GM21576 (cell line): ENCODE measurements around the gene CD24.
"Not testable (repeated sequence)": the region's sequence is repeated elsewhere in the genome, so short reads cannot be mapped to it uniquely, and the experiment has no call there.

Experiments
- ATAC-seq: cut with Tn5 transposase; IDR thresholded peaks from one replicate; pipeline ENCODE4 v1.9.1; 2021; ENCODE audit warnings: mild to moderate bottlenecking, moderate library complexity; ENCODE audit not compliant: unreplicated experiment

Gene CD24

DNA sequence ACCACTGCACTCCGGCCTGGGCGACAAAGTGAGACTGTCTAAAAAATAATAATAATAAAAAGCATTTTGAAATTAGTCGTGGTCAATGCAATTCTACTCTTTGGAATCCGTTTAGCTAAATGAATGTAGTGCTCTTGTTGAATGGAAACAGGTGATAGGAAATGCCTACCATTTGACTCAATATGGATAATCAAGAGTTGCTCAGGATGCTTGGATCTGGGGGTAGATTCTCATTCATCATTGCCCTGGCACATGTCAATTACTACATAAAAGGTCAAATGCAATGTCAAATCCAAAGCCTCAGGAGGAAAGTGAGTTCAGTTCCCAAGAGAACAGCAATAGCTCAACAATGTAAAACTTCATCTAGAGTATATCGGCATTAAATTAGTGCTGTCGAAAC lies 3.8 kb downstream of the CD24 start:
- ATAC-seq = not testable (repeated sequence)

DNA sequence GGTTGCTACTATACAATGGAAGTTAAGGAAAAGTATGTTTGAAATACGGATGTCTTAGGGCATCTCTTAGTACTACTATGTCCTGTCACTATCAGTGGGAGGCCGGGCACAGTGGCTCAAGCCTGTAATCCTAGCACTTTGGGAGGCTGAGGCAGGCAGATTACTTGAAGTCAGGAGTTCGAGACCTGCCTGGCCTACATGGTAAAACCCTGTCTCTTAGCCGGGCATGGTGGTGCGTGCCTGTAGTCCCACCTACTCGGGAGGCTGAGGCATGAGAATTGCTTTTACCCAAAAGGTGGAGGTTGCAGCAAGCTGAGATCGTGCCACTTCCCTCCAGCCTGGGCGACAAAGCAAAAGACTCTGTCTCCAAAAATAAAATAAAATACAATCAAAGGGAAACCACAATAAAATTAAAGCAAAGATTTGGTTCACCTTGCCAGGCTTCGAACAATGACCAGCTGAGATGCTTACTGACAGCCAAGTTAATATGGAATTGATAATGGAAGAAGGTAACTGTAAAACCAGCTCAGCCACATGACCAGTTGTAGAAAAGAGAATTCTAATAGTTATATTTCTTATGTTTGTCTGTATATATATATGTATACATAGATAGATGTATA lies 6.5 kb downstream of the CD24 start:
- no peak for ATAC-seq

DNA sequence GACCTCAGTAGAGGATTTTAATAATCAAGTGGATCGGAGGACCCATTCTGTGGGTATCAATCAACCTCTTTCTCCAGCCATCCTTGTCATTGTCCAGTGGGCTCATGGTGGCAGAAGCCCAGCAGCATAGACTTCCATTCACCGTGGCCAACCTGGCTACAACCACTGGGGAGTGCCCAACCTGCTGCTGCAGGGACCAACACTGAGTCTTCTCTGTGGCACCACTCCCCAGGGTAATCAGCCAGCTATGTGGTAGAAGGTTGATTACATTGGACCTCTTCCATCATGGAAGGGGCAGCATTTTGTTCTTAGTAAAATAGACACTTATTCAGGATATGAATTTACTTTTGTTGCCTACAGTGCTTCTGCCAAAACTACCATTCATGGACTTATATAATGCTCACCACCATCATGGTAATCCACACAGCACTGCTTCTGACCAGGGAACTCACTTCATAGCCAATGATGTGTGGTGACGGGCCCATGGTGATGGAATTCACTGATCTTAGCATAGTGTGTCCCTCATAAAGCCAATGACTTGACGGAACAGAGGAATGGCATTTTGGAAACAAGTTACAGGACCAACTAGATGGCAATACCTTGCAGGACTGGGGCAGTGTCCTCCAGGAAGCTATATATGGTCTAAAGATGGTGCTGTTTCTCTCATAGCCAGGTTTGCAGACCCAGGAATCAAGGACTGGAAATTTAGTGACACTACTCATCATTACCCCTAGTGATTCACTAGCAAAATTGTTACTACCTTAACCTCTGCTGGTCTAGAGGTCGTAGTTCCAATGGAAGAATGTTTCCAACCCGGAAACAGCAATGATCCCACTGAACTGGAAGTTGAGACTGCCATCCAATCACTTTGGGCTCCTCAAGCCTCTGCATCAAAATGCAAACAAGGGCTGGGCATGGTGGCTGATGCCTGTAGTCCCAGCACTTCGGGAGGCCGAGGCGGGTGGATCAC lies 7.6 kb downstream of the CD24 start:
- no peak for ATAC-seq

DNA sequence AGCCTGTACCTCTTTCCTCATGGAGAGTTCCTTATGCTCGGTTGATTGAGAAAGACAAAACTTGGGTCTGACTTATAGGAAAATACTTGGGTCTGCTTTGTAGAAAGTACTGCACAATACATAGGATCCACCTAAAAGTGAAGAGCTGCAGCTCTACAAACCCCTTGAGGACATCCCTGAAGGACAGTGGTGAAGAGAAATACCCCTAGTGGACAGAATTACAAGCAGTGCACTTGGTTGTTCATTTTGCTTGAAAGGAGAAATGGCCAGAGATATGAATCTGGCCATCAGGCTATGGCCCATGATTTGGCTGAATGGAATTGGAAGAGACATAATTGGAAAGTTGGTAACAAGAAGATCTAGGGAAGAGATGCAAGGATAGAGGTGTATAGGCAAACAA lies 8.3 kb downstream of the CD24 start:
- ATAC-seq = no peak

DNA sequence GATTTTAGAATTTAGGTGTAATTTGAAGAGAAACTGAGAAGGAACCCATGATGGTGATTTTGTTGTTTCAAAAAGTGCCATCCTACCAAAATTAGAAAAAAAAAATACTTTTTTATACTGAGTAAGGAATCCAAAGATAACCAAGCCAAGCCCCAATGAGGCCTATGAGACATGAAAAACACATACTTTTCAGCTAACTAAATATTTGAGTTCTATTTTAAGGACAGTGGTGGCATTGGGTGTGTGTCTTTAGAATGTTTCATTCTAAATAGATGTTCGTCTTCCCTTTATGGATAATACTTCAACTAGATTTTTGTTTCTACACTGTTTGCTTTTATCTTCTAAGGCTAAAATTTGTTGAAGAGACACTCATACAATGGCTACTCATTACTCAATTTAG lies 9.6 kb downstream of the CD24 start:
- ATAC-seq = no peak

DNA sequence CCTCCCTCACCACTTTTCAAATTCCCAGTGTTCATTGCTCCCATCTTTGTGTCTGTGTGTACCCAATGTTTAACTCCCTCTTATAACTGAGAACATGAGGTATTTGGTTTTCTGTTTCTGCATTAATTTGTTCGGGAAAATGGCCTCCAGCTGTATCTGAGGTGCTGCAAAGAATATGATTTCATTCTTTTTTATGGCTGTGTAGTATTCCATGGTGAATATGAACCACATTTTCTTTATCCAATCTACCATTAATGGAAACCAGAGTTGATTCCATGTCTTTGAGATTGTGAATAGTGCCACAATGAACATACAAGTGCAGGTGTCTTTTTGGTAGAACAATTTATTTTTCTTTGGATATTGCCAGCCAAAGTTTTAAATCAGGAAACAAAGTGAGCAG lies 10.4 kb downstream of the CD24 start:
- no peak for ATAC-seq

DNA sequence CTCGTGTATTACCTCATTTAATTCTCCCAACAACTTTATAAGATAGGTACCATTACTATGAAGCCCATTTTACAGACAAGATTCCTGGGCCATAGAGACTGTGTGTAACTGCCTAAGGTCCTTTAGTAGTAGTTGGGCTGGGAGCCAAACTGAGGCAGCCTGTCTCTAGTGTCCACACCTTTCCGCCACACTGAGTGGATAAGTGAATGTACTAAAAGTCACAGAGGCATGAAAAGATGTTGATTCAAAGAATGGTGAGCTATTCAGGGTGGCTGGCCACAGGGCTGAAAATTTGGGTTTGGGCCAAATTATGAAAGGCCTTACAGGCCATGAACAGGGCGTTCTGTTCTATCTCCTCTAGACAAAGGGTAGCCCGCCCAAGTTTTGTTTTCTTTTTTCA lies 11.0 kb downstream of the CD24 start:
- ATAC-seq = no peak

DNA sequence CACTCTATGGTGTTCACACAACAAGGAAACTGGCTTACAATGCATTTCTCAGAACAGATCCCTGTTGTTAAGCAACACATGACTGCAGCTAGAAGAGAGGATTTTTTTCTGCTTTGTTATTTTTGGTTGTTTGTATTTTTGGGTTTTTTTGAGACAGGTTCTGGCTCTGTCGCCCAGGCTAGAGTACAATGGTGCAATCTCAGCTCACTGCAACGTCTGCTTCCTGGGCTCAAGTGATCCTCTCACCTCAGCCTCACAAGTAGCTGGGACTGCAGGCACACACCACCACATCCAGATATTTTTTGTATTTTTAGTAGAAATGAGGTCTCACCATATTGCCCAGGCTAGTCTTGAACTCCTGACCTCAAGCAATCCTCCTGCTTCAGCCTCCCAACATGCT lies 12.7 kb downstream of the CD24 start:
- no peak for ATAC-seq

DNA sequence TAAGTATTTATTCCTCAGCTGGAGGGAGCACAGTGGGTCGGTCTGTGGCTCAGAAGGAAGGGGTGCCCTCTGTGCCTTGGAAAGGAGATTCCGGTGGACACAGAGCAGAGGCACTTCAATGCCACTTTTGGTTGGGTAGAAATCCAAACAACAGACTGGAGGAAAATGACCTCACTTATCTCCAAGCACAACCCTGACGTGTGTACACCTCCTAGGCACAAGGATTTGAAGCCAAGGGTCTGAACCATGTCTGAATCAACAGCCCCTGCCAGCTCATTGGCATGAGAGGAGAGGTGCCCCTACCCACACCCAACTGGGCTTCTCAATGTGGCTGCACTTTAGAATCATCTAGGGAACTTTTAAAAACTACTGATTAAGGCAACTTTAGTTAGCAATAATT lies 13.4 kb downstream of the CD24 start:
- ATAC-seq = no peak

DNA sequence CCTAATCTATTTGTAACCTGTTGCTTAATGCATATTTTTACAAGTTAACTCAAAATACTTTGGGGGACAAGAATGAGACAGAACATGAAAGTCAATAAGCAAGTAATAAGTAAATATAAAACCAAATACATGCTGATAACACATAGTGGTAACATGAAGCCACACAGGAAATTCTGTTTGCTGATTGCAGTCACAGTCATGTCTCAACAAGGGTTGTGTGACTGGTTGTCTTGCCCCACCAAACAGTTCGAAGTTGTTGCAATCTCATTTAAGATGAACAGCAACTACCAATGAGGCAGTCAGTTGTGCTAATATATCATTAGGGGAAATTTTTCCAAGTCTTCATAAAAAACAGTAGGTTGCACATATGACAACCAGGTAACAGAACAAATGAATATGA lies 14.5 kb downstream of the CD24 start:
- no peak for ATAC-seq

DNA sequence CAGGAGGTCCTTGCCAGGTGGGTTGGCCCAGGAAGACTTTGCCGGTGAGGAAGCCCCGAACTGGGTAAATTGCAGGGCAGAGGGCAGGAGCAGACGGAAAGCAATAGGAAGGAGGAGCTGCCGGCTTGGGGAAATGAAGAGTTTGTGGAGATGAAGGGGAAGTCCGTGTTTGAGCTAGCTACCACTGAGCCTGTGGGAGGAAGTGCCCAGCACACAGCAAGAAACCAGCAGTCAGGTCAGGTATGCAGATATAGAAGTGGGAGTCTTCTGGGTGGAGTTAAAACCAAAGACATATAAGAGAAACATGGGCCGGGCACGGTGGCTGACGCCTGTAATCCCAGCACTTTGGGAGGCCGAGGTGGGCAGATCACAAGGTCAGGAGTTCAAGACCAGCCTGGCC lies 34.7 kb downstream of the CD24 start:
- ATAC-seq = peak; percentile 53

DNA sequence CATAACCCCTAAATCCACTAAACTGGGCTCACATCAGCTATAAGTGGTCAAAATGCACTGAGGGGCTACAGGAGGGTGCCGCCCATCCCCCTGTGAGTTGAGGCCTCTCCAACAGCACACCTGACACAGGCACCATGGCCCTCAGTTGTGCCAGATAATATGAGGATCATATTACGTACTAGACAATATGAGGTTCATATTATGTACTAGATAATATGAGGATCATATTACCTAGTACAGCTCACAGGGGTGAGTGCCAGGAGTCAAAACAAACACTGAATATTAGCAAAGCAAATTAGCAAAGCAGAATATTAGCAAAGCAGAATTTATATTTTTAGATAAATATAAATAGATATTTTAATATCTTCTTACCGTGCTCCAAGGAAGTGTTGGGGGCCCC lies 35.3 kb downstream of the CD24 start:
- ATAC-seq = no peak

DNA sequence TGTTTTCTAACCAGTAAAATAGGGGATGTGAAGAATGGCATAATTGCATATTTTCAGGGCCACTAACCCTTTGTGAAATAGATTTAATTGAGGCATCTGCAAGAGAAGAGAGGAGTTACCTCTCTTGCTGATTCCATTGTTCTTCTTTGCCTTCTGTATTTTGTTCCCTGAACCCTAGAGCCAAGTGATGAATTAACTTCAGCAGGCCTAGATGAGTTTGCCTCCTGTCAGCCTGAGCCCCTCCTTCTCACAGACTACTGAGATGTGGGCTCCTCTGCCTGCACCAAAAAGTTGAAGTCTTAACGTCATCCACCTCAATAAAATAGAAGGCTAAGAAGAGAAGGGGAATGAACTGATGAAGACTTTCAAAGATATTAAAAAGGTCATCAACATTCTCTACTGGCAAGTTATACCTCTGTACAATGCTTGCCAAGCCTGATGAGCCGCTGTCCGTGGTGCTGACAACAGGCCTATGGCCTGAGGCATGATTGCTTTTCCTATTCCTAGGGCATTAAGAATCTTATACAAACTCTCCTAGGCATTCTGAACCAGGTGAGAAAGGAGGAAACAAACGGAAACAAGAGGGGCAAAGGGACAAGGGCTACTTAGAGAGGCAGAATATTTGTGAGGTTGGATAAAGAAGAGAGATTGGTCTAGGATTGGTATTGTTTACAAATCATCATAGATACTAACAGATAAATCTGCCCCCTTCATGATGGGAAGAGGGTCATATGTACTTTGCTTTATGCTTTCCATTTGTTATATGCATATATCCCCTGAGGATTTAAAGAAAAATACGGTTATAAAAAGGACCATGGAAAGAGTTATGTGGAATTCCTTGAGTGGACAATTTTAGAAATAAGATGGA lies 46.8 kb downstream of the CD24 start:
- ATAC-seq = no peak

DNA sequence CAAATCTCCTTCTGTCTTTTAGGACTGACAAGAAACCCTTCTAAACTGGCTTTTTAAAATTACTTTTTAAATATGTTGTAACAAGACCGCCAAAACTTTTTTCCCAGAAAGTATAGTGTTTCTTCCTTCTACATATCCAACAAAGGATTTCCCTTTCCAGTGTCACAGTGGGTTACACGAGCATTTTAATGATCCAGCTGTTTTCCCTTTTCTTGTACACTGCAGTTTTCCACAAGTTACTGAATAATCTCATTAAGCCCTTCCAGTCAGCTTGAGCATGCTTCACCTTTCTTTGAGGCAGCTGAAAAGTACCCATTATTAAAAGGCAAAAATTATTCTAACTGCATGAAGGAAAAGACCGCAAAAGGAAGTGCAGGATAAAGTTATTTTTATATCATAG lies 48.6 kb downstream of the CD24 start:
- no peak for ATAC-seq

DNA sequence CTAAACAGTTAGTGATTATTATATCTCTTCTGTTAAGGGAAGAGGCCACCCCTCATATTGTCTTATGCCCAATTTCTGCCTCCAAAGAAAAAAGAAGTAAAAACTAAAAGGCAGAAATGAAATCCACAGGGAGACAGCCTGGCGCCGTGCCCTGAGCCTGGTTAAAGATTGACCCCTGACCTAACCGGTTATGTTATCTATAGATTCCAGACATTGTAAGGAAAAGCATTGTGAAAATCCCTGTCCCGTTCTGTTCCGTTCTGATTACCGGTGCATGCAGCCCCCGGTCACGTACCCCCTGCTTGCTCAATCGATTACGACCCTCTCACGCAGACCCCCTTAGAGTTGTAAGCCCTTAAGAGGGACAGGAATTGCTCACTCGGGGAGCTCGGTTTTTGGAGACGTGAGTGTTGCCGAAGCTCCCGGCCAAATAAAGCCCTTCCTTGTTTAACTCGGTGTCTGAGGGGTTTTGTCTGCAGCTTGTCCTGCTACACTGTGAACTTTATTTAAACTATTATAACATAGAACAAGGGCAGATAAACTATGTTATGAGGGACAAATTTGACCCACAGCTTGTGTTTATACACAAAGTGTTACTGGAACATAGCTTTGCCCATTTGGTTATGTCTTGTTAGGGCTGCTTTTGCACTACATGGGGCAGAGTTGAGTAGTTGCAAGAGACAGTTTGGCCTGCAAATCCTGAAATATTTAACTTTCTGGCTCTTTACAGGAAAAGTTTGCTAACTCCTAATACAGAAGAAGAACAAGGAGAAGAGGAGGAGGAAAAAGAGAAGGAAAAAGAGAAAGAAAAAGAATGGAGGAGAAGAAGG lies 49.6 kb downstream of the CD24 start:
- no peak for ATAC-seq

DNA sequence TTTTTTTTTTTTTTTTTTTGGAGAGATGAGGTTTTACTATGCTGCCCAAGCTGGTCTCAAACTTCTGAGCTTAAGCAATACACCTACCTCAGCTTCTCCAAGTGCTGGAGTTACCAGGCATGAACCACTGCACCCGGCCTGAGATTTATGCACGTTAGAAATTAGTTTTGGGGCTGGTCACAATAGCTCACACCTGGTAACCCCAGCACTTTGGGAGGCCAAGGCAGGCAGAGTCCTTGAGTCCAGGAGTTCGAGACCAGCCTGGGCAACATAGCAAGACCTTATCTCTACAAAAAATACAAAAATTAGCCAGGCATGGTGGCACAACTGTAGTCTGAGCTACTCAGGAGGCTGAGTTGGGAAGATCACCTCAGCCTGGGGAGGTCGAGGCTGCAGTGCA lies 51.9 kb downstream of the CD24 start:
- ATAC-seq = no peak
